HepG2 (cell line): ENCODE results near the gene SRSF4.

ENCODE experiments used
- FOXJ3 ChIP-seq: sonication (generic); formaldehyde crosslinking; IDR thresholded peaks from 2 replicates; pipeline ENCODE4 v1.4.0; 2020; ENCODE audit warnings: missing genetic modification reagents, mild to moderate bottlenecking, borderline replicate concordance
- MAZ ChIP-seq, 2 experiments: sonication (generic) in 1 of 2; formaldehyde crosslinking in 1 of 2; IDR thresholded peaks; 2 replicates each; pipeline versions ENCODE4 v1.5.0 to v1.6.1; 2012 to 2020; ENCODE audit warnings: low read depth in 2 of 2, mild to moderate bottlenecking in 2 of 2, borderline replicate concordance in 1 of 2, improper control_type of control experiment in 1 of 2, low read length in 1 of 2, missing genetic modification reagents in 1 of 2, moderate library complexity in 1 of 2
- NFE2L1 ChIP-seq: sonication (generic); formaldehyde crosslinking; IDR thresholded peaks from 2 replicates; pipeline ENCODE4 v1.4.0; 2020; ENCODE audit warnings: missing genetic modification reagents, mild to moderate bottlenecking, borderline replicate concordance
- POLR2AphosphoS5 ChIP-seq: IDR thresholded peaks from 2 replicates; pipeline ENCODE4 v1.6.1; 2012; ENCODE audit warnings: low read depth, low read length
- SIN3A ChIP-seq: IDR thresholded peaks from 2 replicates; pipeline ENCODE4 v1.6.1; 2011; ENCODE audit warnings: low read depth, mild to moderate bottlenecking, control low read depth, low read length, borderline replicate concordance
- TCF12 ChIP-seq, 2 experiments: fragments of 450-650 bp in 1 of 2; sonication (generic) in 1 of 2; formaldehyde crosslinking in 1 of 2; IDR thresholded peaks; 2 replicates each; pipeline versions ENCODE4 v1.6.1 to v1.8.0; 2017 to 2022; ENCODE audit warnings: antibody characterized with exemption in 1 of 2, mild to moderate bottlenecking in 1 of 2, missing genetic modification reagents in 1 of 2, moderate library complexity in 1 of 2
- TGIF2 ChIP-seq: IDR thresholded peaks from 2 replicates; pipeline ENCODE4 v1.6.1; 2016; ENCODE audit warnings: control low read depth, missing compliant biosample characterization
- ZNF318 ChIP-seq: sonication (generic); formaldehyde crosslinking; IDR thresholded peaks from 2 replicates; pipeline ENCODE4 v1.4.0; 2020; ENCODE audit warnings: mild to moderate bottlenecking, missing genetic modification reagents
- ZNF720 ChIP-seq: sonication (generic); formaldehyde crosslinking; IDR thresholded peaks from 2 replicates; pipeline ENCODE4 v1.4.0; 2020; ENCODE audit warnings: missing genetic modification reagents
- ZZZ3 ChIP-seq: sonication (generic); formaldehyde crosslinking; IDR thresholded peaks from 2 replicates; pipeline ENCODE4 v1.4.0; 2020; ENCODE audit warnings: missing genetic modification reagents, mild to moderate bottlenecking, borderline replicate concordance

DNA sequence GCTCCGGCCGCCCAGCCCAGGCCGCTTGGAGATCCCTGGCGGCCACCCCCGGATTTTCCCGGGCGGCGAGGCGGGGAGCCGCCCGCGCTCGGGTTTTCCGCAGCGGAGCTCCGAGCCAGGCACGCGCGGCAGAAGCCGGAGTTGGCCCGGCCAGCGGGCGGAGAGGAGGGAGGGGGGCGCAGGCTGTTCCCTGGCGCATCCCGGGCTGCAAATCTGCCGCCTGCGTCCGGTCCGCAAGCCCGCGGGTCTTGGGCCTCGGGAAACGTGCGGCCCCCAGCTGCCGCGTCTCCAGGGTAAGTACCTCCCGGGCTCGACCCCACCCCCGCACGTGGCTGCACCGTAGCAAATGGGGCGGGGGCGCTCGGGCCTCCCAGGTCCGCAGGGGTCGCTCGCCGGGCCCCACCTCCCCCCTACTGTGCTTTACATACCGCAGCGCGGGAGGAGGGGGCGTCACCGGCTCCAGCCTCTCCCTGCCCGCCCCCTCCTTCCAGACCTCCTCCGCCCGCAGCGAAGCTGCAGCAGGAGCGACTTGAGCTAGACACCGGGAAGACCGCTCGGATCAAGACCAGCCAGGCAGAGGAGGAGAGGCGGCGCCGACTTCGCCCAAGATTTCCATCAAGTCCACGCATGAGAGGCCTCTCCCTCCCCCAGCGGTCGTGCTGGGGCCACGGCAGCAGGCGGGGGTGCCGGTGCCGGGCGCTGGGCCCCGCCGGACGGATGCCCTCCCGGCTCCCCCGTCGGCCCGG is 59.6 kb downstream of the SRSF4 start:
- TF ChIP-seq SIN3A (no peak), ZNF720 (CRISPR knock-in tag) (no peak), TCF12 (IDR thresholded peaks at IDR 0.05) (no peak), TCF12 (CRISPR knock-in tag; IDR thresholded peaks at IDR 0.05) (no peak), NFE2L1 (CRISPR knock-in tag) (no peak), ZZZ3 (CRISPR knock-in tag) (no peak), ZNF318 (CRISPR knock-in tag) (no peak), POLR2AphosphoS5 (no peak), TGIF2 (CRISPR knock-in tag) (no peak), MAZ (IDR thresholded peaks at IDR 0.05; ENCODE audit: borderline replicate concordance, low read depth, low read length) (no peak), MAZ (CRISPR knock-in tag; IDR thresholded peaks at IDR 0.05; ENCODE audit: low read depth) (no peak), FOXJ3 (no peak)
